ENCODE data around the gene BOK.

DNA sequence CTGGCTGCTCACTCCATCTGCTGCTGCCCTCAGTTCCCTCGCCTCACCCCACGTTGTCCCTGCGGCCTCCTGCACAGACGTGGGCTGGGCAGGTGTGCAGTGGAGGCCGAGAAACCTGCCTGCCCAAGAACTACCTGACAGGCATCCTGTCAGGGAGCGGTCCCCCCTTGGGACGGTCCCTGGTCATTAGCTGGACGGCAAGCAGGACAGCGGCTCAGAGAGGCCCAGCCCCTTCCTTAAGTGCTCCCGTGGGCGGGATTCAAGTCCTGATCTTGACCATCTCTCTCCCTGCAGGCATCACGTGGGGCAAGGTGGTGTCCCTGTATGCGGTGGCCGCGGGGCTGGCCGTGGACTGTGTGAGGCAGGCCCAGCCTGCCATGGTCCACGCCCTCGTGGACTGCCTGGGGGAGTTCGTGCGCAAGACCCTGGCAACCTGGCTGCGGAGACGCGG is 11.3 kb downstream of the BOK start:
- TF ChIP-seq ZNF317 (CRISPR knock-in tag; IDR thresholded peaks at IDR 0.05) (no peak), JUN (CRISPR knock-in tag; IDR thresholded peaks at IDR 0.05) (no peak), ESRRA (CRISPR knock-in tag; IDR thresholded peaks at IDR 0.05; ENCODE audit: low read depth) (no peak), TARDBP (CRISPR knock-in tag; IDR thresholded peaks at IDR 0.05) (no peak), MTA3 (CRISPR knock-in tag; IDR thresholded peaks at IDR 0.05) (no peak), NFYB (CRISPR knock-in tag; IDR thresholded peaks at IDR 0.05) (no peak)
- TF ChIP-seq, protein P1, sequence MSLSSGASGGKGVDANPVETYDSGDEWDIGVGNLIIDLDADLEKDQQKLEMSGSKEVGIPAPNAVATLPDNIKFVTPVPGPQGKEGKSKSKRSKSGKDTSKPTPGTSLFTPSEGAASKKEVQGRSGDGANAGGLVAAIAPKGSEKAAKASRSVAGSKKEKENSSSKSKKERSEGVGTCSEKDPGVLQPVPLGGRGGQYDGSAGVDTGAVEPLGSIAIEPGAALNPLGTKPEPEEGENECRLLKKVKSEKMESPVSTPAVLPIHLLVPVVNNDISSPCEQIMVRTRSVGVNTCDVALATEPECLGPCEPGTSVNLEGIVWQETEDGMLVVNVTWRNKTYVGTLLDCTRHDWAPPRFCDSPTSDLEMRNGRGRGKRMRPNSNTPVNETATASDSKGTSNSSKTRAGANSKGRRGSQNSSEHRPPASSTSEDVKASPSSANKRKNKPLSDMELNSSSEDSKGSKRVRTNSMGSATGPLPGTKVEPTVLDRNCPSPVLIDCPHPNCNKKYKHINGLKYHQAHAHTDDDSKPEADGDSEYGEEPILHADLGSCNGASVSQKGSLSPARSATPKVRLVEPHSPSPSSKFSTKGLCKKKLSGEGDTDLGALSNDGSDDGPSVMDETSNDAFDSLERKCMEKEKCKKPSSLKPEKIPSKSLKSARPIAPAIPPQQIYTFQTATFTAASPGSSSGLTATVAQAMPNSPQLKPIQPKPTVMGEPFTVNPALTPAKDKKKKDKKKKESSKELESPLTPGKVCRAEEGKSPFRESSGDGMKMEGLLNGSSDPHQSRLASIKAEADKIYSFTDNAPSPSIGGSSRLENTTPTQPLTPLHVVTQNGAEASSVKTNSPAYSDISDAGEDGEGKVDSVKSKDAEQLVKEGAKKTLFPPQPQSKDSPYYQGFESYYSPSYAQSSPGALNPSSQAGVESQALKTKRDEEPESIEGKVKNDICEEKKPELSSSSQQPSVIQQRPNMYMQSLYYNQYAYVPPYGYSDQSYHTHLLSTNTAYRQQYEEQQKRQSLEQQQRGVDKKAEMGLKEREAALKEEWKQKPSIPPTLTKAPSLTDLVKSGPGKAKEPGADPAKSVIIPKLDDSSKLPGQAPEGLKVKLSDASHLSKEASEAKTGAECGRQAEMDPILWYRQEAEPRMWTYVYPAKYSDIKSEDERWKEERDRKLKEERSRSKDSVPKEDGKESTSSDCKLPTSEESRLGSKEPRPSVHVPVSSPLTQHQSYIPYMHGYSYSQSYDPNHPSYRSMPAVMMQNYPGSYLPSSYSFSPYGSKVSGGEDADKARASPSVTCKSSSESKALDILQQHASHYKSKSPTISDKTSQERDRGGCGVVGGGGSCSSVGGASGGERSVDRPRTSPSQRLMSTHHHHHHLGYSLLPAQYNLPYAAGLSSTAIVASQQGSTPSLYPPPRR (CRISPR knock-in tag; IDR thresholded peaks at IDR 0.05; ENCODE audit: borderline replicate concordance) = no peak
- TF ChIP-seq, protein P2, sequence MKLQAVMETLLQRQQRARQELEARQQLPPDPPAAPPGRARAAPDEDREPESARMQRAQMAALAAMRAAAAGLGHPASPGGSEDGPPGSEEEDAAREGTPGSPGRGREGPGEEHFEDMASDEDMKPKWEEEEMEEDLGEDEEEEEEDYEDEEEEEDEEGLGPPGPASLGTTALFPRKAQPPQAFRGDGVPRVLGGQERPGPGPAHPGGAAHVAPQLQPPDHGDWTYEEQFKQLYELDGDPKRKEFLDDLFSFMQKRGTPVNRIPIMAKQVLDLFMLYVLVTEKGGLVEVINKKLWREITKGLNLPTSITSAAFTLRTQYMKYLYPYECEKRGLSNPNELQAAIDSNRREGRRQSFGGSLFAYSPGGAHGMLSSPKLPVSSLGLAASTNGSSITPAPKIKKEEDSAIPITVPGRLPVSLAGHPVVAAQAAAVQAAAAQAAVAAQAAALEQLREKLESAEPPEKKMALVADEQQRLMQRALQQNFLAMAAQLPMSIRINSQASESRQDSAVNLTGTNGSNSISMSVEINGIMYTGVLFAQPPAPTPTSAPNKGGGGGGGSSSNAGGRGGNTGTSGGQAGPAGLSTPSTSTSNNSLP (IDR thresholded peaks at IDR 0.05; ENCODE audit: low read depth, low read length) = no peak
- TF ChIP-seq, protein P3, sequence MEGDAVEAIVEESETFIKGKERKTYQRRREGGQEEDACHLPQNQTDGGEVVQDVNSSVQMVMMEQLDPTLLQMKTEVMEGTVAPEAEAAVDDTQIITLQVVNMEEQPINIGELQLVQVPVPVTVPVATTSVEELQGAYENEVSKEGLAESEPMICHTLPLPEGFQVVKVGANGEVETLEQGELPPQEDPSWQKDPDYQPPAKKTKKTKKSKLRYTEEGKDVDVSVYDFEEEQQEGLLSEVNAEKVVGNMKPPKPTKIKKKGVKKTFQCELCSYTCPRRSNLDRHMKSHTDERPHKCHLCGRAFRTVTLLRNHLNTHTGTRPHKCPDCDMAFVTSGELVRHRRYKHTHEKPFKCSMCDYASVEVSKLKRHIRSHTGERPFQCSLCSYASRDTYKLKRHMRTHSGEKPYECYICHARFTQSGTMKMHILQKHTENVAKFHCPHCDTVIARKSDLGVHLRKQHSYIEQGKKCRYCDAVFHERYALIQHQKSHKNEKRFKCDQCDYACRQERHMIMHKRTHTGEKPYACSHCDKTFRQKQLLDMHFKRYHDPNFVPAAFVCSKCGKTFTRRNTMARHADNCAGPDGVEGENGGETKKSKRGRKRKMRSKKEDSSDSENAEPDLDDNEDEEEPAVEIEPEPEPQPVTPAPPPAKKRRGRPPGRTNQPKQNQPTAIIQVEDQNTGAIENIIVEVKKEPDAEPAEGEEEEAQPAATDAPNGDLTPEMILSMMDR (CRISPR knock-in tag; IDR thresholded peaks at IDR 0.05) = no peak
- TF ChIP-seq, protein P4, sequence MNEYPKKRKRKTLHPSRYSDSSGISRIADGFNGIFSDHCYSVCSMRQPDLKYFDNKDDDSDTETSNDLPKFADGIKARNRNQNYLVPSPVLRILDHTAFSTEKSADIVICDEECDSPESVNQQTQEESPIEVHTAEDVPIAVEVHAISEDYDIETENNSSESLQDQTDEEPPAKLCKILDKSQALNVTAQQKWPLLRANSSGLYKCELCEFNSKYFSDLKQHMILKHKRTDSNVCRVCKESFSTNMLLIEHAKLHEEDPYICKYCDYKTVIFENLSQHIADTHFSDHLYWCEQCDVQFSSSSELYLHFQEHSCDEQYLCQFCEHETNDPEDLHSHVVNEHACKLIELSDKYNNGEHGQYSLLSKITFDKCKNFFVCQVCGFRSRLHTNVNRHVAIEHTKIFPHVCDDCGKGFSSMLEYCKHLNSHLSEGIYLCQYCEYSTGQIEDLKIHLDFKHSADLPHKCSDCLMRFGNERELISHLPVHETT (CRISPR knock-in tag; conservative IDR thresholded peaks at IDR 0.05) = no peak
- TF ChIP-seq, protein P5, sequence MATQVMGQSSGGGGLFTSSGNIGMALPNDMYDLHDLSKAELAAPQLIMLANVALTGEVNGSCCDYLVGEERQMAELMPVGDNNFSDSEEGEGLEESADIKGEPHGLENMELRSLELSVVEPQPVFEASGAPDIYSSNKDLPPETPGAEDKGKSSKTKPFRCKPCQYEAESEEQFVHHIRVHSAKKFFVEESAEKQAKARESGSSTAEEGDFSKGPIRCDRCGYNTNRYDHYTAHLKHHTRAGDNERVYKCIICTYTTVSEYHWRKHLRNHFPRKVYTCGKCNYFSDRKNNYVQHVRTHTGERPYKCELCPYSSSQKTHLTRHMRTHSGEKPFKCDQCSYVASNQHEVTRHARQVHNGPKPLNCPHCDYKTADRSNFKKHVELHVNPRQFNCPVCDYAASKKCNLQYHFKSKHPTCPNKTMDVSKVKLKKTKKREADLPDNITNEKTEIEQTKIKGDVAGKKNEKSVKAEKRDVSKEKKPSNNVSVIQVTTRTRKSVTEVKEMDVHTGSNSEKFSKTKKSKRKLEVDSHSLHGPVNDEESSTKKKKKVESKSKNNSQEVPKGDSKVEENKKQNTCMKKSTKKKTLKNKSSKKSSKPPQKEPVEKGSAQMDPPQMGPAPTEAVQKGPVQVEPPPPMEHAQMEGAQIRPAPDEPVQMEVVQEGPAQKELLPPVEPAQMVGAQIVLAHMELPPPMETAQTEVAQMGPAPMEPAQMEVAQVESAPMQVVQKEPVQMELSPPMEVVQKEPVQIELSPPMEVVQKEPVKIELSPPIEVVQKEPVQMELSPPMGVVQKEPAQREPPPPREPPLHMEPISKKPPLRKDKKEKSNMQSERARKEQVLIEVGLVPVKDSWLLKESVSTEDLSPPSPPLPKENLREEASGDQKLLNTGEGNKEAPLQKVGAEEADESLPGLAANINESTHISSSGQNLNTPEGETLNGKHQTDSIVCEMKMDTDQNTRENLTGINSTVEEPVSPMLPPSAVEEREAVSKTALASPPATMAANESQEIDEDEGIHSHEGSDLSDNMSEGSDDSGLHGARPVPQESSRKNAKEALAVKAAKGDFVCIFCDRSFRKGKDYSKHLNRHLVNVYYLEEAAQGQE (IDR thresholded peaks at IDR 0.05; ENCODE audit: borderline replicate concordance in 1 of 2, low read depth in 1 of 2, low read length in 2 of 2) = no peak
- TF ChIP-seq, protein P6, sequence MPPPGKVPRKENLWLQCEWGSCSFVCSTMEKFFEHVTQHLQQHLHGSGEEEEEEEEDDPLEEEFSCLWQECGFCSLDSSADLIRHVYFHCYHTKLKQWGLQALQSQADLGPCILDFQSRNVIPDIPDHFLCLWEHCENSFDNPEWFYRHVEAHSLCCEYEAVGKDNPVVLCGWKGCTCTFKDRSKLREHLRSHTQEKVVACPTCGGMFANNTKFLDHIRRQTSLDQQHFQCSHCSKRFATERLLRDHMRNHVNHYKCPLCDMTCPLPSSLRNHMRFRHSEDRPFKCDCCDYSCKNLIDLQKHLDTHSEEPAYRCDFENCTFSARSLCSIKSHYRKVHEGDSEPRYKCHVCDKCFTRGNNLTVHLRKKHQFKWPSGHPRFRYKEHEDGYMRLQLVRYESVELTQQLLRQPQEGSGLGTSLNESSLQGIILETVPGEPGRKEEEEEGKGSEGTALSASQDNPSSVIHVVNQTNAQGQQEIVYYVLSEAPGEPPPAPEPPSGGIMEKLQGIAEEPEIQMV (CRISPR knock-in tag; IDR thresholded peaks at IDR 0.05; ENCODE audit: low read depth) = no peak
